Pancreas (tissue), 10 donors: ENCODE measurements around the gene DSTN. TPM values are rescaled to one million over a fixed set of nuclear protein-coding genes. Genes with fewer than 3 reads are reported as not detected.

Source experiments
- ATAC-seq, 4 donors: fragments of 200-7000 bp; cut with Tn5 transposase; one replicate each; pipeline versions ENCODE4 v1.8.0 to v1.9.1; 2020; ENCODE audit warnings: mild to moderate bottlenecking in 4 of 4, moderate library complexity in 4 of 4
- DNase-seq, 6 donors: peaks; one replicate each; pipeline ENCODE4 v3.0.0-alpha.2; 2020
- FAIRE-seq: peaks from 2 replicates; lab custom pipeline; 2012; peaks lifted over from hg19 to GRCh38; lab: Jason Lieb, UNC
- H3K27ac ChIP-seq, 4 donors: fragments of 200-600 bp; sonication (generic); 1 replicate in 3 of 4; 2 replicates in 1 of 4; pipeline versions ENCODE4 v1.5.0 to v1.8.0; 2020
- H3K27me3 ChIP-seq, 4 donors: fragments of 200-600 bp; one replicate each; pipeline ENCODE4 v1.8.0; 2021
- H3K36me3 ChIP-seq, 3 donors: fragments of 200-600 bp; sonication (generic) in 1 of 3; one replicate each; pipeline versions ENCODE4 v1.5.0 to v1.8.0; 2020 to 2021
- H3K4me1 ChIP-seq, 3 donors: fragments of 200-600 bp; one replicate each; pipeline ENCODE4 v1.8.0; 2021
- H3K4me3 ChIP-seq, 4 donors: fragments of 200-600 bp; sonication (generic) in 2 of 4; one replicate each; pipeline versions ENCODE4 v1.5.0 to v1.8.0; 2020 to 2021
- H3K9me3 ChIP-seq, 4 donors: fragments of 200-600 bp; one replicate each; pipeline ENCODE4 v1.8.0; 2021
- CTCF ChIP-seq, 4 donors: fragments of 200-600 bp; sonication (generic) in 3 of 4; IDR thresholded peaks; one replicate each; pipeline versions ENCODE4 v1.5.0 to v1.8.0; 2021; ENCODE audit warnings: antibody characterized with exemption in 4 of 4
- WGBS, 2 donors: extraction: QIAGEN DNeasy Blood & Tissue Kit; methylation state at CpG; one replicate each; pipeline ENCODE4 v1.1.7; 2013; 5-methylcytosine and 5-hydroxymethylcytosine counted together
- intact Hi-C, 3 donors: fragments of 100-400 bp; cut with DNase I; formaldehyde crosslinking; loops; one replicate each; pipeline versions ENCODE4 v1.11.1 to v1.14.2; 2022
- polyA plus RNA-seq, 2 donors: library from polyadenylated mRNA; stranded (reverse); fragments of 200-250 nt; gene quantifications; one replicate each; pipeline ENCODE4 v1.2.3, GENCODE V29; 2013
- total RNA-seq, 6 donors: library from RNA; stranded (reverse); fragmentation: NEBNext Ultra II Directional in 4 of 6; extraction: Animal tissue kit (Norgen Biotek cat#: 25700) in 4 of 6; gene quantifications; one replicate each; pipeline versions ENCODE4 v1.2.1 to v1.2.4, GENCODE V29; 2021 to 2023
- donor health status: healthy with polysubstance abuse.
- donor health status: DM: no; HTN: no; CAD: no; lungs with moderate emphysema.
- donor health status: DM: no; HTN: no; CAD: no.
- donor health status: control.
- donor health status: control.
- donor health status: Bipolar disorder and iron deficiency.
- donor health status: DM: yes; HTN: yes; CAD: no.
- donor health status: DM: no; HTN: no; CAD: no.
- donor health status: DM: no; HTN: no; CAD: no.
- donor health status: DM: yes; HTN: yes; CAD: no.

Gene DSTN
- total and polyA plus RNA-seq, 8 donors = 138 to 242 (median 182) TPM

DNA sequence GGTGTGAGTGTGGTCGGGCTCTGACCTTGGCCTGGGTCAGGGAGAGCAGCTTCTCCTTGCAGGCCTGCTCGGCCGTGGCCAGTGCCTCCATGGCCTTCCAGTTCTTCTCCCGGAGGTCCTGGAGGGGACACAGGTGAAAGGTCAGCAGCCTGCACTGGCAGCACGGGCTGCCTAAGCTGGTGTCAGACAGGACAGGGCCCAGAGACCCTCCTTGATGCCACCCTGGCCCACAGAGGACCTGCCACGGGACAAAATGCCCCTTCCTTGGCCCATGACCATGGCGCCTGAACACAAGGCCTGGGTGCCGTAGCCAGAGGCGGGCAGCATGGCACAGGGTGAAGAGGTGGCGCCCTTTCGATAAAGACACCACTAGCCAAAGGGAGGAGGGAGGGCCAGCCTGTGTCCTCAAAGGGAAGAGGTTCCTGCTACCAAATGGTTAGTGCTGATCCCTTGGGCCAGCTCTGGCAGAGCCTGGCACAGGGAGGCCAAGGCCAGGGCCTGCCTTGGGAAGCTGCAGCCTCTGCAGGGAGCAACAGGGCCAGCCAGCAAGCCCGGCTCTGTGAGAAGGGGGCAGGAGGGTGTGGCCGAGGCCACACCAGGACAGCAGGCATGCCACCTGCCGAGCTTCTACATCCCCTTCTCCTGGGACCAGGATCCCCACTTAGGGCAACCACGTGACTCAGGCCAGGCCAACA is 54.8 kb downstream of the DSTN start:
- DNase-seq = peak in 3 of 6 donors; percentile 30 to 72 (median 30)
- no peak overlapping the region for H3K27ac ChIP-seq
- H3K36me3 ChIP-seq = peaks cover 8 to 98% (median 82%) of the 10 kb centered on the region in 3 donors

GRCh38 chr20:17625246-17626051 is 55.6 kb downstream of the DSTN start:
- 85 to 88% methylated on average over 27 of the region's 27 CpGs for WGBS, 2 donors
- TF ChIP-seq CTCF (IDR thresholded peaks at IDR 0.05) = no peak
- FAIRE-seq (no peak), DNase-seq (peak in 3 of 6 donors; percentile 39 to 72 (median 58)), ATAC-seq (no peak)
- no peaks in the 10 kb centered on the region for H3K9me3 ChIP-seq
- H3K4me3 ChIP-seq = no peak overlapping the region
- no peaks in the 10 kb centered on the region for H3K27me3 ChIP-seq
- H3K27ac ChIP-seq = peak overlapping the region in 1 of 4 donors; percentile 64
- intact Hi-C loops = no loop called here
- H3K4me1 ChIP-seq = peaks cover 0 to 8% (median 3%) of the 10 kb centered on the region in 3 donors
- H3K36me3 ChIP-seq = peaks cover under 1 to 98% (median 78%) of the 10 kb centered on the region in 3 donors

More for the DNA sequence above, 54.8 kb downstream of the DSTN start:
- intact Hi-C loops = no loop called here
- WGBS, 2 donors = 51 to 65% methylated on average over 15 of the region's 15 CpGs
- ATAC-seq (peak in 2 of 4 donors; percentile 1 to 3), FAIRE-seq (no peak)
- Histone ChIP-seq H3K4me1 (peaks cover 0 to 8% (median 3%) of the 10 kb centered on the region in 3 donors), H3K4me3 (no peak overlapping the region), H3K9me3 (no peaks in the 10 kb centered on the region), H3K27me3 (no peaks in the 10 kb centered on the region)
- no peak for TF ChIP-seq CTCF (IDR thresholded peaks at IDR 0.05)

GRCh38 chr20:17626217-17627007 is 56.5 kb downstream of the DSTN start:
- H3K4me3 ChIP-seq = no peak overlapping the region
- H3K4me1 ChIP-seq = peaks cover 0 to 8% (median 3%) of the 10 kb centered on the region in 3 donors
- 48 to 49% methylated on average over 18 of the region's 18 CpGs for WGBS, 2 donors
- H3K27me3 ChIP-seq = no peaks in the 10 kb centered on the region
- peak overlapping the region; percentile 39 to 64 (median 45) for H3K27ac ChIP-seq
- DNase-seq (peak; percentile 58 to 90 (median 74)), ATAC-seq (peak; percentile 47 to 70 (median 66)), FAIRE-seq (no peak)
- H3K9me3 ChIP-seq = no peaks in the 10 kb centered on the region
- no peak for TF ChIP-seq CTCF (IDR thresholded peaks at IDR 0.05)
- peaks cover 0 to 98% (median 75%) of the 10 kb centered on the region in 3 donors for H3K36me3 ChIP-seq
- intact Hi-C loops = no loop called here

DNA sequence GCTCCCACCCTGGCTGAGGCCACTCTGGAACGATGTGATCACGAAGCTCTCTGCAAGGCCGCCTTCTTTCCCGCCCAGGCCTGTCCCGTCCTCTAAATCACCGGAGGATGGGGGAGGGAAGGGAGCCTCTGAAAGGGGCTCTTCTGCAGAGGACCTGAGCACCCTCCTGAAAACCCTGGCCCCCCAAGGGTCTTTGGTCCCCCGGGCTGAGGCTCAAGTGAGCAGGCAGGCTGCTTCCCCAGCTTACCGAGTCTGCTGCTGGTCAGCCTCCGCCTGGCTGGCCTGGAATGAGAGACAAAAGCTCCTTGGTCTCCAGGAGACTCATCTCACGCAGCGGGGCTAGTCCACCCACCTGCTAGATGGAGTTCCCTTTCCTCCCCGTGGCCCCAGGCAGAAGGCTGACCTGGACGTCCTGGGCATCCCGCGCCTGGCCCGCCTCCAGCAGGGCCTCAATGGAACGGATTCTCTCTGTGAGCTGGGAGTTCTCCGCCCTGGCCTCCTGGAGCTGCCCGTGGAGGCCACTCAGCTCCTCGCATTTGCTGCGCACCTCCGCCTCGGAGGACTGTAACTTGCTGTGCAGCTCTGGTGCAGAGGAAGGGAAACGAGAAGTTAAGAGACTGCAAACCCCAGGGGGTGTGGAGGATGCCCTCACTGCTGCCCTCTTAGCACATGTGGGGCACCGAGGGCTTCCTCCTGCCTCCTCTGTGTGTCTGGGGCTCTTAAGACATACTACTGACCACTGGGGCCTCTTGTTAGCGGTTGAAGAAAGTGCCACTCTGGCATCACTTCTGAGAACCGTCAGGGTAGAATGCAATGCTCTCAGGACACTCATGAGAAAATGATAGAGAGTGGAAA is 57.5 kb downstream of the DSTN start:
- no peaks in the 10 kb centered on the region for H3K9me3 ChIP-seq
- DNase-seq = peak in 3 of 6 donors; percentile 42 to 68 (median 61)
- WGBS, 2 donors = 65 to 72% methylated on average over 27 of the region's 27 CpGs
- ATAC-seq = peak in 2 of 4 donors; percentile 2
- H3K36me3 ChIP-seq = peaks cover 0 to 98% (median 69%) of the 10 kb centered on the region in 3 donors
- no peaks in the 10 kb centered on the region for H3K27me3 ChIP-seq
- H3K27ac ChIP-seq = peak overlapping the region; percentile 6 to 56 (median 42)
- no peak for FAIRE-seq
- intact Hi-C loops = no loop called here
- no peak for TF ChIP-seq CTCF (IDR thresholded peaks at IDR 0.05)
- no peak overlapping the region for H3K4me3 ChIP-seq
- H3K4me1 ChIP-seq = peaks cover 0 to 8% (median 3%) of the 10 kb centered on the region in 3 donors
